ENCODE measurements around the gene DCTPP1. TPM values are rescaled to one million over a fixed set of nuclear protein-coding genes. Genes with fewer than 3 reads are reported as not detected.
A peak's percentile ranks its signal among the peaks of the same experiment; 100 is the strongest.

DCTPP1 gene
- total RNA-seq, 4 donors from 2014 or later: 10.2 to 51.5 (median 28.7) TPM

GRCh38 chr16:30418350-30419181, 11.3 kb downstream of the DCTPP1 start:
- H3K27ac ChIP-seq: peak overlapping the region; percentile 55 to 68
- no peaks in the 10 kb centered on the region for H3K27me3 ChIP-seq
- intact Hi-C loops (cut with DNase I; ENCODE audit: low total_unique reads): no loop called here
- H3K36me3 ChIP-seq: no peaks in the 10 kb centered on the region
- TF ChIP-seq POLR2A (IDR thresholded peaks at IDR 0.05): no peak
- TF ChIP-seq CTCF (IDR thresholded peaks at IDR 0.05): no peak
- H3K4me1 ChIP-seq: no peaks in the 10 kb centered on the region
- H3K9me3 ChIP-seq: no peaks in the 10 kb centered on the region
- H3K4me3 ChIP-seq: peak overlapping the region; percentile 34 to 50
- no peak for DNase-seq

- DNase-seq: peak; percentile 63 to 76
- peak overlapping the region; percentile 55 to 68 for H3K27ac ChIP-seq
- no peaks in the 10 kb centered on the region for H3K27me3 ChIP-seq
- no peaks in the 10 kb centered on the region for H3K36me3 ChIP-seq
- no peaks in the 10 kb centered on the region for H3K4me1 ChIP-seq
- H3K9me3 ChIP-seq: no peaks in the 10 kb centered on the region
- TF ChIP-seq POLR2A (IDR thresholded peaks at IDR 0.05) (no peak), CTCF (IDR thresholded peaks at IDR 0.05) (peak in 1 of 4 experiments; percentile 10)
- intact Hi-C loops (cut with DNase I; ENCODE audit: low total_unique reads): no loop called here
- H3K4me3 ChIP-seq: peak overlapping the region; percentile 34 to 50
These were observed 12.1 kb downstream of the DCTPP1 start for GRCh38 chr16:30417529-30418349.

DNA sequence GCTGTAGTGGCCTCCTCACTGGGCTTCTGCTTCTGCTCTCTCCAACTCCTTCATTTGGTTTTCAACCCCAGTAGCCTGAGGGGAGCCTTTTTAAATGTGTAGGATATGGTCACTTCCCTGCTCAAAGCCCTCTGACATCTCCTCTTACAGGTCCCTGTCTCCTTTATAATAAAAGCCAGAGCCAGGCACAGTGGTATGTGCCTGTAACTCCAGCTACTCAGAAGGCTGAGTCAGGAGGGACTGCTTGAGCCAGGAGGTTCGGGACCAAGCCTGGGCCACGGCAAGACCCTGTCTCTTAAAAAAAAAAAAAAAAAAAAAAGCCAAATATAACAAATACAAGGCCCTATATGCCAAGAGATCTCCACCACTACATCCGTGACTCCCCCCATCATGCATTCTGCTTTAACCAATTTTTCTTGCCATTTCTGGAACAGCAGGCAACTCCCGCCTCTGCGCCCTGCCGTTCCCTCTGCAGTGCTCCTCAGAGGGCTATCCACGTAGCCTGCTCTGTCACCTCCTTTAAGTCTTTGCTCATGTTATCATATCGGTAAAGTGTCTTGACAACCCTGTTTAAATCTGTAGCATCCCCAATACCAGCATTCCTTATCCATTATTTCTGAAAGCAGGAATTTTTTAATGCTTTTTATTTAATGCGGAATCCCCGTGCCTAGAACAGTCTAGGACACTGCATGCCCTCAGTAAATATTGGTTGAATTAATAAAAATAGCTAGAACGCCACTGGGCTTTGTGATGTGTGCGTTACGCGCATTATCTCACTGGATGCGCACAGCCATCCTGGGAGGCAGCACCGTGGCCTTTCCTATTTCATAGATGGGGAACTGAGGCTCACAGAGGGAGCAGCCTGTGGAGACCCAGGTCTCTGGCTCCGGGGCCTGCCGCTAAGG, 13.0 kb downstream of the DCTPP1 start:
- no peaks in the 10 kb centered on the region for H3K27me3 ChIP-seq
- intact Hi-C loops (cut with DNase I; ENCODE audit: low total_unique reads): no loop called here
- TF ChIP-seq POLR2A (IDR thresholded peaks at IDR 0.05) (no peak), CTCF (IDR thresholded peaks at IDR 0.05) (no peak)
- H3K4me3 ChIP-seq: peak overlapping the region; percentile 34 to 50
- no peak for DNase-seq
- H3K9me3 ChIP-seq: no peaks in the 10 kb centered on the region
- H3K27ac ChIP-seq: peak overlapping the region; percentile 54 to 68
- H3K36me3 ChIP-seq: no peaks in the 10 kb centered on the region
- H3K4me1 ChIP-seq: no peaks in the 10 kb centered on the region

DNA sequence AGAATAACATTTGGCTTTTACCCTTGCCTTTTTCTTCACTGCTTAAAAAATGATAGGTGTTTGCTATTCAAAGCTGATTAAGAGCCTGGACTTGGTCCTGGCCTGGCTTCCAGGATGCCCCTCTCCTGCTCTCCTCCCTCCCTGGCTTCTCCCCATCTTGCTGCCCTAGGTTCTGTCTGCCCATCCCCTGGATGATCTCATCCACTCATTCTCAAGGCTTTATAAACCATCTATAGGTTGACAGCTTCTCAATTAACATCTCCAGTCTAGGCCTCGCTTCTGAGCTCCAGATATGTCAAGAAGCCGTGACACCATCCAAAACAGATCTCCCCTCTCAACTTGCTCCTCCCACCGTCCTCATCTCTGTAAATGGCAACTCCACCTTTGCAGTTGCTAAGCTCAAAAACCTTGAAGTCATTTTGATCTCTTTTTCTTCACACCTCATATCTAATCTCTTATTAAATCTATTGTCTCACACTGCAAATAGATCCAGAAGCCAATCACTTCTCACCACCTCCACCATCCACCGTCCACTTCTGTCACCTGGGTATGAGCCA, 13.7 kb downstream of the DCTPP1 start:
- Histone ChIP-seq H3K4me1 (no peaks in the 10 kb centered on the region), H3K27me3 (no peaks in the 10 kb centered on the region), H3K27ac (no peak overlapping the region), H3K4me3 (no peak overlapping the region), H3K9me3 (no peaks in the 10 kb centered on the region), H3K36me3 (no peaks in the 10 kb centered on the region)
- intact Hi-C loops (cut with DNase I; ENCODE audit: low total_unique reads): no loop called here
- DNase-seq: no peak
- TF ChIP-seq POLR2A (IDR thresholded peaks at IDR 0.05) (no peak), CTCF (IDR thresholded peaks at IDR 0.05) (no peak)
